ENCODE data around the gene DNAH2. TPM values are rescaled to one million over a fixed set of nuclear protein-coding genes. Genes with fewer than 3 reads are reported as not detected.

The DNAH2 gene
- total and polyA plus RNA-seq, 2 donors (not counting 3 experiments of a cell fraction or from before 2014, with no cell fraction given) = 0.10 to 0.11 TPM

DNA sequence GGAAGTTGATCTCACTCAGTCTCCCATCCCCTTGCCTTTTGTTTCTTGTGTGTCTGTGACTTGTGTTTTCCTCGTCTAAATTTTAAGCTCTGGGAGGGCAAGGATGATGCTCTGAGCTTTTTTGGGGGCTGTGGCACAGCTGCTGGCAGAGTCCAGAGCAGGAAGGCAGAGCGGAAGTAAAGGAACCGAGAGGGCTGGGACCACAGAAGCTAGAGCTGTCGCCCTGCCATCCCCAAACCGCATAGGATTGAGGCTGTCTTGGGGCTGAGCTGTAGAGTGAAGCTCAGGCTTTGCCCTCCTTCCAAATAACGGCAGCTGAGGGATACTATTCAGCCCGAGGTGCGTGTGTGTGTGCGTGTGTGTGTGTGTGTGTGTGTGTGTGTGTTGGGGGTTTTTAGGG is 3.8 kb upstream of the DNAH2 start:
- no peaks in the 10 kb centered on the region for H3K9me3 ChIP-seq (replicated peaks; ENCODE audit: control insufficient read depth, insufficient read depth, low read length)
- no peaks in the 10 kb centered on the region for H3K9me1 ChIP-seq (replicated peaks; ENCODE audit: control insufficient read depth, extremely low read depth, insufficient read depth, low read length)
- H3K9ac ChIP-seq (replicated peaks; ENCODE audit: extremely low read depth, insufficient read depth, low read length) = no peak overlapping the region
- H3K4me1 ChIP-seq (ENCODE audit: control insufficient read depth, extremely low read depth, insufficient read depth, low read length) = peaks cover 8% of the 10 kb centered on the region
- no peak for DNase-seq (ENCODE audit: low read depth, low spot score)
- no peak overlapping the region for H3K4me2 ChIP-seq (ENCODE audit: insufficient read depth, low read length)
- H3K4me3 ChIP-seq (replicated peaks in 1 of 3; ENCODE audit: insufficient read depth in 1 of 3, low read depth in 1 of 3, low read length in 3 of 3) = no peak overlapping the region
- intact Hi-C loops (cut with micrococcal nuclease) = no loop called here
- no peaks in the 10 kb centered on the region for H4K20me1 ChIP-seq (replicated peaks; ENCODE audit: control insufficient read depth, extremely low read depth, insufficient read depth, low read length)
- CTCF ChIA-PET = interaction anchor here (0.6 to 4.5 kb wide), 5 partner anchors 9 to 125 kb away, joined by 3 to 45 read pairs (median 4); partner anchors contain the start of genes EFNB3 and WRAP53
- no peaks in the 10 kb centered on the region for H3K36me3 ChIP-seq (ENCODE audit: control insufficient read depth in 2 of 2, extremely low read depth in 1 of 2, insufficient read depth in 2 of 2, low read length in 2 of 2)
- no peak overlapping the region for H2AFZ ChIP-seq (ENCODE audit: low read depth, low read length)
- POLR2A ChIA-PET = no interaction called here
- BruUV-seq (replicated peaks) = no TSS peak
- no peak for TF ChIP-seq GATA2 (IDR thresholded peaks at IDR 0.05; ENCODE audit: insufficient read depth, insufficient read length, low read depth, low read length)
- no peak for TF ChIP-seq MYC (IDR thresholded peaks at IDR 0.05; ENCODE audit: low read depth, low read length)
- no peak for TF ChIP-seq FOS (IDR thresholded peaks at IDR 0.05; ENCODE audit: borderline replicate concordance, insufficient read depth, low read length)
- TF ChIP-seq, protein P1, sequence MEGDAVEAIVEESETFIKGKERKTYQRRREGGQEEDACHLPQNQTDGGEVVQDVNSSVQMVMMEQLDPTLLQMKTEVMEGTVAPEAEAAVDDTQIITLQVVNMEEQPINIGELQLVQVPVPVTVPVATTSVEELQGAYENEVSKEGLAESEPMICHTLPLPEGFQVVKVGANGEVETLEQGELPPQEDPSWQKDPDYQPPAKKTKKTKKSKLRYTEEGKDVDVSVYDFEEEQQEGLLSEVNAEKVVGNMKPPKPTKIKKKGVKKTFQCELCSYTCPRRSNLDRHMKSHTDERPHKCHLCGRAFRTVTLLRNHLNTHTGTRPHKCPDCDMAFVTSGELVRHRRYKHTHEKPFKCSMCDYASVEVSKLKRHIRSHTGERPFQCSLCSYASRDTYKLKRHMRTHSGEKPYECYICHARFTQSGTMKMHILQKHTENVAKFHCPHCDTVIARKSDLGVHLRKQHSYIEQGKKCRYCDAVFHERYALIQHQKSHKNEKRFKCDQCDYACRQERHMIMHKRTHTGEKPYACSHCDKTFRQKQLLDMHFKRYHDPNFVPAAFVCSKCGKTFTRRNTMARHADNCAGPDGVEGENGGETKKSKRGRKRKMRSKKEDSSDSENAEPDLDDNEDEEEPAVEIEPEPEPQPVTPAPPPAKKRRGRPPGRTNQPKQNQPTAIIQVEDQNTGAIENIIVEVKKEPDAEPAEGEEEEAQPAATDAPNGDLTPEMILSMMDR (IDR thresholded peaks at IDR 0.05; ENCODE audit: extremely low read depth in 1 of 2, insufficient read depth in 1 of 2, low read depth in 1 of 2, low read length in 2 of 2) = no peak
- no peak for TF ChIP-seq JUN (IDR thresholded peaks at IDR 0.05; ENCODE audit: borderline replicate concordance, insufficient read depth, insufficient read length, low read depth)
- no peak for TF ChIP-seq POLR2A (IDR thresholded peaks at IDR 0.05; ENCODE audit: low read depth, low read length)
- TF ChIP-seq, protein P2, sequence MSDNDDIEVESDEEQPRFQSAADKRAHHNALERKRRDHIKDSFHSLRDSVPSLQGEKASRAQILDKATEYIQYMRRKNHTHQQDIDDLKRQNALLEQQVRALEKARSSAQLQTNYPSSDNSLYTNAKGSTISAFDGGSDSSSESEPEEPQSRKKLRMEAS (IDR thresholded peaks at IDR 0.05; ENCODE audit: insufficient read depth, insufficient read length) = no peak
- TF ChIP-seq POLR2AphosphoS5 (IDR thresholded peaks at IDR 0.05; ENCODE audit: insufficient read depth, low read depth, low read length) = no peak
- TF ChIP-seq EZH2 (IDR thresholded peaks at IDR 0.05; ENCODE audit: borderline replicate concordance, low read depth, low read length, severe bottlenecking) = no peak
- H3K27me3 ChIP-seq (ENCODE audit: control insufficient read depth in 2 of 2, insufficient read depth in 2 of 2, low read length in 2 of 2) = peaks cover 3 to 10% of the 10 kb centered on the region in 2 experiments
- no peak overlapping the region for H3K27ac ChIP-seq (ENCODE audit: insufficient read depth, low read depth, low read length)
- dilution Hi-C loops (cut with MboI; ENCODE audit: extremely low pct_ligation_motif_present, low sequenced_read_pairs) = no loop called here
- no peaks in the 10 kb centered on the region for H3K79me2 ChIP-seq (ENCODE audit: control insufficient read depth, insufficient read depth, low read length)
- no peak for FAIRE-seq
